HG03571 (cell line): ENCODE results near the gene MIAT.

Source experiments
- ATAC-seq: cut with Tn5 transposase; IDR thresholded peaks from one replicate; pipeline ENCODE4 v1.9.1; 2021; ENCODE audit not compliant: unreplicated experiment

Gene MIAT

GRCh38 chr22:26631282-26631681, 26.1 kb upstream of the MIAT start:
- ATAC-seq: no peak

GRCh38 chr22:26632422-26633155, 24.8 kb upstream of the MIAT start:
- no peak for ATAC-seq

- ATAC-seq: no peak
Measured at GRCh38 chr22:26634189-26634588, 23.2 kb upstream of the MIAT start.

GRCh38 chr22:26635117-26635516, 22.3 kb upstream of the MIAT start:
- no peak for ATAC-seq

GRCh38 chr22:26636296-26636695, 21.1 kb upstream of the MIAT start:
- no peak for ATAC-seq

- no peak for ATAC-seq
Measured at GRCh38 chr22:26642465-26643417, 14.6 kb upstream of the MIAT start.

- ATAC-seq: no peak
Measured at GRCh38 chr22:26643418-26644100, 13.8 kb upstream of the MIAT start.

- ATAC-seq: no peak
Measured at GRCh38 chr22:26646158-26646557, 11.2 kb upstream of the MIAT start.

GRCh38 chr22:26648011-26648497, 9.3 kb upstream of the MIAT start:
- no peak for ATAC-seq

GRCh38 chr22:26648528-26649388, 8.6 kb upstream of the MIAT start:
- no peak for ATAC-seq

GRCh38 chr22:26650722-26651421, 6.5 kb upstream of the MIAT start:
- no peak for ATAC-seq

GRCh38 chr22:26651815-26652214, 5.6 kb upstream of the MIAT start:
- ATAC-seq: no peak

GRCh38 chr22:26658161-26658560, 773 bp downstream of the MIAT start:
- ATAC-seq: no peak

GRCh38 chr22:26658671-26659478, 1.5 kb downstream of the MIAT start:
- peak; percentile 40 for ATAC-seq

GRCh38 chr22:26660356-26660755, 3.0 kb downstream of the MIAT start:
- ATAC-seq: no peak

- no peak for ATAC-seq
Measured at GRCh38 chr22:26660961-26661578, 3.7 kb downstream of the MIAT start.

GRCh38 chr22:26662160-26662559, 4.8 kb downstream of the MIAT start:
- ATAC-seq: no peak

GRCh38 chr22:26663374-26663923, 6.1 kb downstream of the MIAT start:
- no peak for ATAC-seq
